Endothelial cell of umbilical vein (primary cell): ENCODE results near the gene POP7. TPM values are rescaled to one million over a fixed set of nuclear protein-coding genes. Genes with fewer than 3 reads are reported as not detected.

Experiments used
- BruUV-seq: library from RNA; stranded (reverse); fragments of 400-500 nt; replicated peaks from 2 replicates; lab custom pipeline; 2021; lab: Mats Ljungman, UMichigan
- CTCF ChIA-PET: fragments of 300-600, 350-600 bp; sonication (Branson Sonifier 250); formaldehyde crosslinking; loops from one replicate; lab custom pipeline; 2021; ENCODE audit warnings: antibody characterized with exemption, inconsistent platforms; lab: Charles Lee
- POLR2A ChIA-PET: fragments of 300-600, 350-600 bp; sonication (Branson Sonifier 250); formaldehyde crosslinking; loops from one replicate; lab custom pipeline; 2021; ENCODE audit warnings: antibody characterized with exemption, inconsistent platforms; lab: Charles Lee
- DNase-seq: peaks from one replicate; pipeline ENCODE4 v3.0.0-alpha.2; 2011; ENCODE audit warnings: low read depth, low spot score
- FAIRE-seq: peaks from 2 replicates; lab custom pipeline; 2011; peaks lifted over from hg19 to GRCh38; lab: Jason Lieb, UNC
- H2AFZ ChIP-seq: 2 replicates; pipeline ENCODE4 v1.6.0; 2012; ENCODE audit warnings: low read depth, low read length, control low read depth, inconsistent platforms
- H3K27ac ChIP-seq: 2 replicates; pipeline ENCODE4 v1.5.1; 2011; ENCODE audit warnings: low read depth, mild to moderate bottlenecking, control low read depth, low read length, moderate library complexity; ENCODE audit not compliant: insufficient read depth
- H3K27me3 ChIP-seq, 2 experiments: 2 replicates each; pipeline versions ENCODE4 v1.6.0 to v1.6.1; 2011; ENCODE audit warnings: low read length in 2 of 2, mixed read lengths in 1 of 2; ENCODE audit not compliant: control insufficient read depth in 2 of 2, insufficient read depth in 2 of 2
- H3K36me3 ChIP-seq, 2 experiments: 2 replicates in 1 of 2; 3 replicates in 1 of 2; pipeline ENCODE4 v1.5.1; 2011; ENCODE audit warnings: low read length in 2 of 2, mild to moderate bottlenecking in 1 of 2, moderate library complexity in 1 of 2; ENCODE audit not compliant: control insufficient read depth in 2 of 2, insufficient read depth in 2 of 2; ENCODE audit errors: extremely low read depth in 1 of 2
- H3K4me1 ChIP-seq: 3 replicates; pipeline ENCODE4 v1.5.1; 2011; ENCODE audit warnings: mild to moderate bottlenecking, low read length; ENCODE audit not compliant: control insufficient read depth, insufficient read depth; ENCODE audit errors: extremely low read depth
- H3K4me2 ChIP-seq: 2 replicates; pipeline ENCODE4 v1.6.1; 2011; ENCODE audit warnings: low read length, control low read depth, mixed read lengths; ENCODE audit not compliant: insufficient read depth
- H3K4me3 ChIP-seq, 3 experiments: fragments of 200-600 bp in 1 of 3; sonication (generic), shearing (Covaris generic) in 1 of 3; replicated peaks in 1 of 3; 2 replicates each; pipeline ENCODE4 v1.5.1; 2011 to 2016; ENCODE audit warnings: control low read depth in 3 of 3, low read length in 3 of 3, mild to moderate bottlenecking in 2 of 3, inconsistent platforms in 1 of 3, low read depth in 1 of 3, moderate library complexity in 1 of 3; ENCODE audit not compliant: insufficient read depth in 1 of 3
- H3K79me2 ChIP-seq: 2 replicates; pipeline ENCODE4 v1.6.0; 2012; ENCODE audit warnings: low read length, inconsistent platforms; ENCODE audit not compliant: control insufficient read depth, insufficient read depth
- H3K9ac ChIP-seq: replicated peaks from 2 replicates; pipeline ENCODE3; 2011; ENCODE audit warnings: low read length, control low read depth; ENCODE audit not compliant: insufficient read depth; ENCODE audit errors: extremely low read depth
- H3K9me1 ChIP-seq: replicated peaks from 3 replicates; pipeline ENCODE4 v1.6.0; 2011; ENCODE audit warnings: mild to moderate bottlenecking, low read length; ENCODE audit not compliant: control insufficient read depth, insufficient read depth; ENCODE audit errors: extremely low read depth
- H3K9me3 ChIP-seq: replicated peaks from 2 replicates; pipeline ENCODE4 v1.5.1; 2012; ENCODE audit warnings: low read length, inconsistent platforms; ENCODE audit not compliant: control insufficient read depth, insufficient read depth
- H4K20me1 ChIP-seq: replicated peaks from 2 replicates; pipeline ENCODE3; 2011; ENCODE audit warnings: mild to moderate bottlenecking, low read length; ENCODE audit not compliant: control insufficient read depth, insufficient read depth; ENCODE audit errors: extremely low read depth
- CTCF ChIP-seq, 2 donors: IDR thresholded peaks; 1 replicate in 1 of 2; 2 replicates in 1 of 2; pipeline ENCODE4 v1.5.1; 2011; ENCODE audit warnings: low read length in 2 of 2, mild to moderate bottlenecking in 2 of 2, moderate library complexity in 2 of 2, control low read depth in 1 of 2, inconsistent platforms in 1 of 2, low read depth in 1 of 2; ENCODE audit not compliant: insufficient read depth in 1 of 2; ENCODE audit errors: extremely low read depth in 1 of 2
- EZH2 ChIP-seq: IDR thresholded peaks from 2 replicates; pipeline ENCODE4 v1.6.1; 2012; ENCODE audit warnings: borderline replicate concordance, low read depth, mild to moderate bottlenecking, moderate library complexity, low read length, inconsistent platforms; ENCODE audit not compliant: severe bottlenecking
- FOS ChIP-seq: IDR thresholded peaks from 2 replicates; pipeline ENCODE4 v1.6.1; 2011; ENCODE audit warnings: mild to moderate bottlenecking, low read length, moderate library complexity, borderline replicate concordance; ENCODE audit not compliant: insufficient read depth
- GATA2 ChIP-seq: IDR thresholded peaks from 2 replicates; pipeline ENCODE4 v1.7.0; 2011; ENCODE audit warnings: low read depth, mild to moderate bottlenecking, moderate library complexity, mixed read lengths, low read length; ENCODE audit not compliant: insufficient read length, insufficient read depth
- JUN ChIP-seq: IDR thresholded peaks from 2 replicates; pipeline ENCODE4 v1.6.1; 2011; ENCODE audit warnings: borderline replicate concordance, low read depth; ENCODE audit not compliant: insufficient read length, insufficient read depth
- MAX ChIP-seq: IDR thresholded peaks from 2 replicates; pipeline ENCODE4 v1.6.1; 2011; ENCODE audit not compliant: insufficient read depth, insufficient read length
- MYC ChIP-seq: IDR thresholded peaks from one replicate; pipeline ENCODE4 v1.6.1; 2011; ENCODE audit warnings: mild to moderate bottlenecking, low read depth, low read length
- POLR2A ChIP-seq: IDR thresholded peaks from 2 replicates; pipeline ENCODE4 v1.6.1; 2012; ENCODE audit warnings: low read depth, mild to moderate bottlenecking, control low read depth, low read length
- POLR2AphosphoS5 ChIP-seq: IDR thresholded peaks from 2 replicates; pipeline ENCODE4 v1.6.1; 2012; ENCODE audit warnings: low read depth, mild to moderate bottlenecking, control low read depth, low read length, moderate library complexity; ENCODE audit not compliant: insufficient read depth
- dilution Hi-C: fragments of 300-500 bp; cut with MboI; formaldehyde crosslinking; loops from one replicate; pipeline ENCODE4 v1.15.0; 2019; ENCODE audit warnings: low sequenced_read_pairs; ENCODE audit not compliant: extremely low pct_ligation_motif_present
- intact Hi-C: fragments of 100-400 bp; cut with micrococcal nuclease; formaldehyde crosslinking; loops from one replicate; pipeline ENCODE4 v1.10.0; 2022
- polyA plus RNA-seq, 4 experiments: library from polyadenylated mRNA; depleted of rRNA in 3 of 4; stranded (reverse) in 3 of 4; unstranded in 1 of 4; fragments of >200 nt; gene quantifications; 2 replicates each; pipeline versions ENCODE4 v1.2.1 to v1.2.3, GENCODE V29; 2011 to 2012; ENCODE audit warnings: missing spikeins in 1 of 4
- total RNA-seq: library from RNA; stranded (reverse); gene quantifications from 2 replicates; pipeline ENCODE4 v1.2.3, GENCODE V29; 2021

The POP7 gene
- total and polyA plus RNA-seq, 2 donors (not counting 3 experiments of a cell fraction or from before 2014, with no cell fraction given) = 47.4 to 48.8 TPM

GRCh38 chr7:100688326-100688860 lies 17.5 kb upstream of the POP7 start:
- H3K36me3 ChIP-seq = peaks cover 3 to 47% of the 10 kb centered on the region in 2 experiments
- H3K9me3 ChIP-seq = no peaks in the 10 kb centered on the region
- DNase-seq (no peak), FAIRE-seq (no peak)
- dilution Hi-C loops (no loop called here), intact Hi-C loops (no loop called here)
- H3K4me3 ChIP-seq = no peak overlapping the region
- POLR2A ChIA-PET = no interaction called here
- H3K4me2 ChIP-seq = no peak overlapping the region
- H3K27me3 ChIP-seq = no peaks in the 10 kb centered on the region
- H3K4me1 ChIP-seq = peaks cover 14% of the 10 kb centered on the region
- no peak overlapping the region for H3K9ac ChIP-seq
- no TSS peak for BruUV-seq
- H3K79me2 ChIP-seq = peaks cover 45% of the 10 kb centered on the region
- peaks cover 2% of the 10 kb centered on the region for H4K20me1 ChIP-seq
- TF ChIP-seq POLR2AphosphoS5 (no peak), JUN (no peak), POLR2A (no peak), EZH2 (no peak), MYC (no peak), GATA2 (no peak), CTCF (IDR thresholded peaks at IDR 0.05; ENCODE audit: extremely low read depth in 1 of 2, insufficient read depth in 1 of 2, low read depth in 1 of 2, low read length in 2 of 2) (no peak), MAX (no peak), FOS (no peak)
- no peak overlapping the region for H3K27ac ChIP-seq
- H2AFZ ChIP-seq = no peak overlapping the region
- CTCF ChIA-PET = interaction anchor here (5.0 kb wide), 1 partner anchor 7 kb away, joined by 60 read pairs; no protein-coding TSS in a partner anchor
- H3K9me1 ChIP-seq = no peaks in the 10 kb centered on the region
